ENCODE measurements around the gene PNPT1. TPM values are rescaled to one million over a fixed set of nuclear protein-coding genes. Genes with fewer than 3 reads are reported as not detected.

PNPT1 gene
- total and polyA plus RNA-seq, 2 of the 13 experiments (the other 11 are each of a cell fraction or from before 2014, with no cell fraction given), result 23.4 to 61.0 TPM

- 0 out of 2 replicates have a peak, but pooled peaks have one; percentile 39 for TF ChIP-seq RERE (CRISPR knock-in tag; IDR thresholded peaks at IDR 0.05; ENCODE audit: low read depth)
- TF ChIP-seq FIP1L1 (IDR thresholded peaks at IDR 0.05; ENCODE audit: borderline replicate concordance, insufficient read depth, low read depth, low read length), result no peak
- TF ChIP-seq ZBTB1 (CRISPR knock-in tag; IDR thresholded peaks at IDR 0.05; ENCODE audit: borderline replicate concordance), result no peak
- TF ChIP-seq LCORL (IDR thresholded peaks at IDR 0.05), result no peak
- peak; percentile 63 for TF ChIP-seq LCORL (CRISPR knock-in tag; IDR thresholded peaks at IDR 0.05)
- TF ChIP-seq ZBTB37 (CRISPR knock-in tag; IDR thresholded peaks at IDR 0.05), result no peak
- no peak for TF ChIP-seq CBX2 (IDR thresholded peaks at IDR 0.05; ENCODE audit: low read depth, low read length)
- TF ChIP-seq CBX2 (CRISPR knock-in tag; IDR thresholded peaks at IDR 0.05; ENCODE audit: low read depth), result peak; percentile 65; the same call in 1 of the 2 replicates
- TF ChIP-seq PAXIP1 (CRISPR knock-in tag; conservative IDR thresholded peaks at IDR 0.05), result no peak
- TF ChIP-seq RNF219 (CRISPR knock-in tag; IDR thresholded peaks at IDR 0.05), result peak; percentile 72; the same call in 1 of the 2 replicates
- peak; percentile 70; the same call in 1 of the 2 replicates for TF ChIP-seq ZNF430 (CRISPR knock-in tag; IDR thresholded peaks at IDR 0.05)
- no peak for TF ChIP-seq ZNF652 (CRISPR knock-in tag; IDR thresholded peaks at IDR 0.05; ENCODE audit: borderline replicate concordance, low read depth)
- TF ChIP-seq ZNF816 (CRISPR knock-in tag; IDR thresholded peaks at IDR 0.05; ENCODE audit: borderline replicate concordance), result peak; percentile 35; the same call in 1 of the 2 replicates
- no peak for TF ChIP-seq ZBTB21 (CRISPR knock-in tag; IDR thresholded peaks at IDR 0.05)
- no peak for TF ChIP-seq RCOR2 (CRISPR knock-in tag; IDR thresholded peaks at IDR 0.05)
- peak; percentile 99 for TF ChIP-seq HDAC1 (CRISPR knock-in tag; IDR thresholded peaks at IDR 0.05)
These were observed at the start of gene PNPT1 (continued) for GRCh38 chr2:55693181-55694125.
